ENCODE data around the gene PDIA2. TPM values are rescaled to one million over a fixed set of nuclear protein-coding genes. Genes with fewer than 3 reads are reported as not detected.

PDIA2 gene
- polyA plus RNA-seq, 1 of the 3 experiments (the other 2 are of a cell fraction) = 1.7 TPM

- H3K9me2 ChIP-seq = no peaks in the 10 kb centered on the region
- H3K9me3 ChIP-seq = no peaks in the 10 kb centered on the region
- CTCF ChIA-PET = interaction anchor here (0.8 to 1.4 kb wide), 2 partner anchors 16 to 271 kb away, joined by 3 to 5 read pairs; partner anchors contain the start of gene AXIN1
- H3K4me2 ChIP-seq = no peak overlapping the region
- TF ChIP-seq REST (IDR thresholded peaks at IDR 0.05; ENCODE audit: low read depth, low read length) (no peak), RCOR1 (IDR thresholded peaks at IDR 0.05; ENCODE audit: low read length) (no peak), NFIC (IDR thresholded peaks at IDR 0.05; ENCODE audit: borderline replicate concordance) (no peak)
- TF ChIP-seq, protein P1, sequence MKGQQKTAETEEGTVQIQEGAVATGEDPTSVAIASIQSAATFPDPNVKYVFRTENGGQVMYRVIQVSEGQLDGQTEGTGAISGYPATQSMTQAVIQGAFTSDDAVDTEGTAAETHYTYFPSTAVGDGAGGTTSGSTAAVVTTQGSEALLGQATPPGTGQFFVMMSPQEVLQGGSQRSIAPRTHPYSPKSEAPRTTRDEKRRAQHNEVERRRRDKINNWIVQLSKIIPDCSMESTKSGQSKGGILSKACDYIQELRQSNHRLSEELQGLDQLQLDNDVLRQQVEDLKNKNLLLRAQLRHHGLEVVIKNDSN (IDR thresholded peaks at IDR 0.05; ENCODE audit: borderline replicate concordance, low read depth) = no peak
- H3F3A ChIP-seq (replicated peaks; ENCODE audit: insufficient read depth) = no peaks in the 10 kb centered on the region
- H3K4me3 ChIP-seq (ENCODE audit: low read depth in 2 of 2, low read length in 1 of 2) = no peak overlapping the region
- no peak overlapping the region for H3K9ac ChIP-seq
- H3K36me3 ChIP-seq (replicated peaks in 1 of 2; ENCODE audit: control insufficient read depth in 1 of 2, insufficient read depth in 2 of 2, low read length in 1 of 2) = no peaks in the 10 kb centered on the region
- peaks cover 90% of the 10 kb centered on the region for H4K20me1 ChIP-seq (ENCODE audit: insufficient read depth)
- no peak for DNase-seq
- H3K27ac ChIP-seq (ENCODE audit: low read depth in 2 of 2, low read length in 1 of 2) = no peak overlapping the region
- WGBS (ENCODE audit: low lambda C conversion rate) = 97% methylated on average over 11 of the region's 11 CpGs
- H3K79me2 ChIP-seq (ENCODE audit: insufficient read depth) = peaks cover 93% of the 10 kb centered on the region
- POLR2A ChIA-PET = no interaction called here
- no peak overlapping the region for H2AFZ ChIP-seq (ENCODE audit: low read depth)
- H3K4me1 ChIP-seq (ENCODE audit: control insufficient read depth in 1 of 2, insufficient read depth in 2 of 2, low read depth in 1 of 2, low read length in 1 of 2) = peaks cover 0 to 9% of the 10 kb centered on the region in 2 experiments; a peak in 1 of 4 replicates
- no peaks in the 10 kb centered on the region for H3K27me3 ChIP-seq (ENCODE audit: insufficient read depth)
These were observed 53.3 kb downstream of the PDIA2 start for GRCh38 chr16:336269-336668.

Other genes with a start within 250 kb of the PDIA2 start
- 43.0 and 54.5 TPM in 2 replicates for gene POLR3K, start 229.6 kb upstream of the PDIA2 start, polyA plus RNA-seq (2012; rRNA removed)
- gene SNRNP25, start 229.3 kb upstream of the PDIA2 start, polyA plus RNA-seq (2012; rRNA removed) = 61.9 and 73.4 TPM in 2 replicates
- 49.1 and 54.1 TPM in 2 replicates for gene RHBDF1, start 210.5 kb upstream of the PDIA2 start, polyA plus RNA-seq (2012; rRNA removed)
- 93.3 and 98.3 TPM in 2 replicates for gene MPG, start 204.9 kb upstream of the PDIA2 start, polyA plus RNA-seq (2012; rRNA removed)
- gene NPRL3, start 144.5 kb upstream of the PDIA2 start, polyA plus RNA-seq (2012; rRNA removed) = 6.7 and 22.2 TPM in 2 replicates
- gene HBZ, start 130.5 kb upstream of the PDIA2 start, polyA plus RNA-seq (2012; rRNA removed) = not detected in 2 replicates
- gene HBM, start 117.2 kb upstream of the PDIA2 start, polyA plus RNA-seq (2012; rRNA removed) = not detected in 2 replicates
- not detected in 2 replicates for gene HBA2, start 110.3 kb upstream of the PDIA2 start, polyA plus RNA-seq (2012; rRNA removed)
- gene HBA1, start 106.5 kb upstream of the PDIA2 start, polyA plus RNA-seq (2012; rRNA removed) = not detected in 2 replicates
- 2.7 and 5.2 TPM in 2 replicates for gene HBQ1, start 102.7 kb upstream of the PDIA2 start, polyA plus RNA-seq (2012; rRNA removed)
- 97.7 and 105 TPM in 2 replicates for gene LUC7L, start 53.7 kb upstream of the PDIA2 start, polyA plus RNA-seq (2012; rRNA removed)
- 91.3 and 126 TPM in 2 replicates for gene FAM234A, start 48.3 kb upstream of the PDIA2 start, polyA plus RNA-seq (2012; rRNA removed)
- gene RGS11, start 7.2 kb upstream of the PDIA2 start, polyA plus RNA-seq (2012; rRNA removed) = 9.8 and 10.0 TPM in 2 replicates
- 4.8 and 4.9 TPM in 2 replicates for gene ARHGDIG, start 2.6 kb upstream of the PDIA2 start, polyA plus RNA-seq (2012; rRNA removed)
- gene AXIN1, start 69.6 kb downstream of the PDIA2 start, polyA plus RNA-seq (2012; rRNA removed) = 12.5 and 19.9 TPM in 2 replicates
- gene MRPL28, start 87.4 kb downstream of the PDIA2 start, polyA plus RNA-seq (2012; rRNA removed) = 266 and 320 TPM in 2 replicates
- gene PGAP6, start 98.8 kb downstream of the PDIA2 start, polyA plus RNA-seq (2012; rRNA removed) = 133 and 166 TPM in 2 replicates
- 417 and 509 TPM in 2 replicates for gene NME4, start 114.0 kb downstream of the PDIA2 start, polyA plus RNA-seq (2012; rRNA removed)
- 53.0 and 56.6 TPM in 2 replicates for gene DECR2, start 118.7 kb downstream of the PDIA2 start, polyA plus RNA-seq (2012; rRNA removed)
- 20.5 and 24.8 TPM in 2 replicates for gene RAB11FIP3, start 142.5 kb downstream of the PDIA2 start, polyA plus RNA-seq (2012; rRNA removed)
- gene CAPN15, start 244.5 kb downstream of the PDIA2 start, polyA plus RNA-seq (2012; rRNA removed) = 19.5 and 22.9 TPM in 2 replicates